HepG2 (cell line): ENCODE measurements around the gene NPB. TPM values are rescaled to one million over a fixed set of nuclear protein-coding genes. Genes with fewer than 3 reads are reported as not detected.
A peak's percentile ranks its signal among the peaks of the same experiment; 100 is the strongest.

ENCODE experiments used
- BHLHE40 ChIP-seq: IDR thresholded peaks from 2 replicates; pipeline ENCODE4 v1.6.1; 2011; ENCODE audit warnings: low read length, improper control_type of control experiment
- DR1 ChIP-seq: sonication (generic); formaldehyde crosslinking; IDR thresholded peaks from 2 replicates; pipeline ENCODE4 v1.8.0; 2021; ENCODE audit warnings: mild to moderate bottlenecking, missing genetic modification reagents, inconsistent platforms
- LCORL ChIP-seq, 2 experiments: fragments of 450-650 bp in 1 of 2; sonication (generic) in 1 of 2; formaldehyde crosslinking in 1 of 2; IDR thresholded peaks; 2 replicates each; pipeline versions ENCODE4 v1.5.0 to v1.6.1; 2017 to 2020; ENCODE audit warnings: antibody characterized with exemption in 1 of 2, missing genetic modification reagents in 1 of 2
- MED8 ChIP-seq: sonication (generic); formaldehyde crosslinking; IDR thresholded peaks from 2 replicates; pipeline ENCODE4 v1.8.1; 2023; ENCODE audit warnings: mild to moderate bottlenecking, missing genetic modification reagents; ENCODE audit not compliant: insufficient replicate concordance
- NFE2L2 ChIP-seq: fragments of 150-350 bp; IDR thresholded peaks from 2 replicates; pipeline ENCODE4 v1.6.1; 2014; ENCODE audit warnings: low read length
- SNAPC5 ChIP-seq: sonication (generic); formaldehyde crosslinking; IDR thresholded peaks from 2 replicates; pipeline ENCODE4 v1.8.1; 2023; ENCODE audit warnings: mild to moderate bottlenecking, missing genetic modification reagents, borderline replicate concordance
- SOX5 ChIP-seq: IDR thresholded peaks from 2 replicates; pipeline ENCODE4 v1.6.1; 2016; ENCODE audit warnings: borderline replicate concordance
- THAP7 ChIP-seq: sonication (generic); formaldehyde crosslinking; IDR thresholded peaks from 2 replicates; pipeline ENCODE4 v1.8.1; 2023; ENCODE audit warnings: mild to moderate bottlenecking, missing genetic modification reagents
- ZNF180 ChIP-seq: sonication (generic); formaldehyde crosslinking; IDR thresholded peaks from 2 replicates; pipeline ENCODE4 v1.4.0; 2020; ENCODE audit warnings: low read depth, missing genetic modification reagents, borderline replicate concordance
- ZNF512B ChIP-seq: sonication (generic); formaldehyde crosslinking; IDR thresholded peaks from 2 replicates; pipeline ENCODE4 v1.5.1; 2020; ENCODE audit warnings: missing genetic modification reagents, mild to moderate bottlenecking, borderline replicate concordance
- ZNF547 ChIP-seq: sonication (generic); formaldehyde crosslinking; IDR thresholded peaks from 2 replicates; pipeline ENCODE4 v1.5.1; 2020; ENCODE audit warnings: mild to moderate bottlenecking, missing genetic modification reagents
- ZNF646 ChIP-seq: sonication (generic); formaldehyde crosslinking; IDR thresholded peaks from 2 replicates; pipeline ENCODE4 v1.9.0; 2021; ENCODE audit warnings: mild to moderate bottlenecking, missing genetic modification reagents
- polyA plus RNA-seq, 8 experiments: library from polyadenylated mRNA; depleted of rRNA in 3 of 8; stranded (reverse) in 7 of 8; unstranded in 1 of 8; fragments of >200 nt; fragmentation: Illumina TruSeq in 4 of 8; extraction: Trizol in 4 of 8; gene quantifications; 2 replicates each; pipeline versions ENCODE4 v1.2.1 to v1.2.3, GENCODE V29; 2011 to 2016; ENCODE audit warnings: low read depth in 4 of 8, missing spikeins in 1 of 8, mixed read lengths in 1 of 8; ENCODE audit not compliant: insufficient read depth in 1 of 8
- total RNA-seq, 5 experiments: library from RNA; depleted of rRNA; stranded (reverse); fragments of >200 nt; fragmentation: Illumina TruSeq; extraction: Trizol; gene quantifications; 2 replicates each; pipeline ENCODE4 v1.2.3, GENCODE V29; 2016; ENCODE audit warnings: low read depth in 1 of 5
- TF ChIP-seq, protein P1 (sequence below), 2 experiments: sonication (generic) in 1 of 2; formaldehyde crosslinking in 1 of 2; IDR thresholded peaks; 2 replicates each; pipeline versions ENCODE4 v1.5.1 to v1.6.1; 2011 to 2020; ENCODE audit warnings: borderline replicate concordance in 1 of 2, low read depth in 1 of 2, low read length in 1 of 2, mild to moderate bottlenecking in 1 of 2, missing genetic modification reagents in 1 of 2, moderate library complexity in 1 of 2
- TF ChIP-seq, protein P2 (sequence below): sonication (generic); formaldehyde crosslinking; IDR thresholded peaks from 2 replicates; pipeline ENCODE4 v1.4.0; 2020; ENCODE audit warnings: low read depth, mild to moderate bottlenecking, missing genetic modification reagents

NPB gene
- total and polyA plus RNA-seq, 2 of the 13 experiments (the other 11 are each of a cell fraction or from before 2014, with no cell fraction given): 0.11 to 0.93 TPM

- TF ChIP-seq ZNF512B (CRISPR knock-in tag) (no peak), LCORL (IDR thresholded peaks at IDR 0.05) (no peak), LCORL (CRISPR knock-in tag; IDR thresholded peaks at IDR 0.05) (peak; percentile 96), SNAPC5 (CRISPR knock-in tag) (no peak), DR1 (peak; percentile 77; the same call in 1 of the 2 replicates), ZNF547 (CRISPR knock-in tag) (no peak), ZNF180 (no peak), ZNF646 (CRISPR knock-in tag) (no peak), SOX5 (CRISPR knock-in tag) (peak; percentile 45; the same call in 1 of the 2 replicates), THAP7 (CRISPR knock-in tag) (no peak; the same call in 1 of the 2 replicates), NFE2L2 (peak; percentile 90), BHLHE40 (peak; percentile 85), MED8 (CRISPR knock-in tag) (peak; percentile 54)
- TF ChIP-seq, protein P1, sequence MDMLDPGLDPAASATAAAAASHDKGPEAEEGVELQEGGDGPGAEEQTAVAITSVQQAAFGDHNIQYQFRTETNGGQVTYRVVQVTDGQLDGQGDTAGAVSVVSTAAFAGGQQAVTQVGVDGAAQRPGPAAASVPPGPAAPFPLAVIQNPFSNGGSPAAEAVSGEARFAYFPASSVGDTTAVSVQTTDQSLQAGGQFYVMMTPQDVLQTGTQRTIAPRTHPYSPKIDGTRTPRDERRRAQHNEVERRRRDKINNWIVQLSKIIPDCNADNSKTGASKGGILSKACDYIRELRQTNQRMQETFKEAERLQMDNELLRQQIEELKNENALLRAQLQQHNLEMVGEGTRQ (IDR thresholded peaks at IDR 0.05; ENCODE audit: low read depth, low read length): no peak
- TF ChIP-seq, protein P1 (CRISPR knock-in tag; IDR thresholded peaks at IDR 0.05; ENCODE audit: borderline replicate concordance): peak; percentile 61; the same call in 1 of the 2 replicates
- TF ChIP-seq, protein P2, sequence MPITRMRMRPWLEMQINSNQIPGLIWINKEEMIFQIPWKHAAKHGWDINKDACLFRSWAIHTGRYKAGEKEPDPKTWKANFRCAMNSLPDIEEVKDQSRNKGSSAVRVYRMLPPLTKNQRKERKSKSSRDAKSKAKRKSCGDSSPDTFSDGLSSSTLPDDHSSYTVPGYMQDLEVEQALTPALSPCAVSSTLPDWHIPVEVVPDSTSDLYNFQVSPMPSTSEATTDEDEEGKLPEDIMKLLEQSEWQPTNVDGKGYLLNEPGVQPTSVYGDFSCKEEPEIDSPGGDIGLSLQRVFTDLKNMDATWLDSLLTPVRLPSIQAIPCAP: no peak
Observed at GRCh38 chr17:81926451-81927151, 24.6 kb downstream of the NPB start (continued).
